ENCODE data around the gene SPATA4.
A peak's percentile ranks its signal among the peaks of the same experiment; 100 is the strongest.

Gene SPATA4

GRCh38 chr4:176189891-176190795 lies 5.2 kb downstream of the SPATA4 start:
- DNase-seq (ENCODE audit: low spot score) = no peak

GRCh38 chr4:176188654-176189053 lies 6.7 kb downstream of the SPATA4 start:
- DNase-seq (ENCODE audit: low spot score) = no peak

GRCh38 chr4:176187624-176188023 lies 7.8 kb downstream of the SPATA4 start:
- no peak for DNase-seq (ENCODE audit: low spot score)

GRCh38 chr4:176186671-176187395 lies 8.6 kb downstream of the SPATA4 start:
- no peak for DNase-seq (ENCODE audit: low spot score)

- DNase-seq (ENCODE audit: low spot score) = no peak
These were observed 9.3 kb downstream of the SPATA4 start for GRCh38 chr4:176186067-176186466.

- DNase-seq (ENCODE audit: low spot score) = no peak
These were observed 10.3 kb downstream of the SPATA4 start for GRCh38 chr4:176185051-176185450.

- no peak for DNase-seq (ENCODE audit: low spot score)
These were observed 32.3 kb downstream of the SPATA4 start for GRCh38 chr4:176163041-176163440.

GRCh38 chr4:176156656-176157055 lies 38.7 kb downstream of the SPATA4 start:
- no peak for DNase-seq (ENCODE audit: low spot score)

GRCh38 chr4:176153124-176153523 lies 42.3 kb downstream of the SPATA4 start:
- DNase-seq (ENCODE audit: low spot score) = no peak

- no peak for DNase-seq (ENCODE audit: low spot score)
These were observed 44.7 kb downstream of the SPATA4 start for GRCh38 chr4:176150704-176151103.

GRCh38 chr4:176150356-176150682 lies 45.1 kb downstream of the SPATA4 start:
- peak; percentile 4 for DNase-seq (ENCODE audit: low spot score)

GRCh38 chr4:176149680-176150355 lies 45.6 kb downstream of the SPATA4 start:
- DNase-seq (ENCODE audit: low spot score) = no peak

- DNase-seq (ENCODE audit: low spot score) = no peak
These were observed 53.1 kb downstream of the SPATA4 start for GRCh38 chr4:176142253-176142652.

- DNase-seq (ENCODE audit: low spot score) = no peak
These were observed 55.9 kb downstream of the SPATA4 start for GRCh38 chr4:176139518-176139917.

- DNase-seq (ENCODE audit: low spot score) = no peak
These were observed 57.8 kb downstream of the SPATA4 start for GRCh38 chr4:176137631-176138030.

- DNase-seq (ENCODE audit: low spot score) = no peak
These were observed 60.7 kb downstream of the SPATA4 start for GRCh38 chr4:176134670-176135069.
